ENCODE results near the gene SLCO1B1. TPM values are rescaled to one million over a fixed set of nuclear protein-coding genes. Genes with fewer than 3 reads are reported as not detected.
A peak's percentile ranks its signal among the peaks of the same experiment; 100 is the strongest.

The SLCO1B1 gene
- total RNA-seq, 6 experiments from 2014 or later = 126 to 285 (median 145) TPM

- no peaks in the 10 kb centered on the region for H3K9me3 ChIP-seq
- no peaks in the 10 kb centered on the region for H3K4me1 ChIP-seq
- TF ChIP-seq POLR2A (IDR thresholded peaks at IDR 0.05) (no peak), CTCF (IDR thresholded peaks at IDR 0.05) (no peak)
- H3K4me3 ChIP-seq = no peak overlapping the region
- H3K36me3 ChIP-seq = peaks cover 0 to 17% (median 8%) of the 10 kb centered on the region in 4 donors
- H3K27ac ChIP-seq = no peak overlapping the region
- WGBS (ENCODE audit: insufficient coverage, low coverage, low lambda C conversion rate, missing lambda C conversion rate) = 69% methylated on average over 5 of the region's 5 CpGs
- ATAC-seq = no peak
- intact Hi-C loops (cut with DNase I) = no loop called here
- no peaks in the 10 kb centered on the region for H3K27me3 ChIP-seq
- no peak for DNase-seq
These were observed 103.4 kb downstream of the SLCO1B1 start for GRCh38 chr12:21234395-21234794.

DNA sequence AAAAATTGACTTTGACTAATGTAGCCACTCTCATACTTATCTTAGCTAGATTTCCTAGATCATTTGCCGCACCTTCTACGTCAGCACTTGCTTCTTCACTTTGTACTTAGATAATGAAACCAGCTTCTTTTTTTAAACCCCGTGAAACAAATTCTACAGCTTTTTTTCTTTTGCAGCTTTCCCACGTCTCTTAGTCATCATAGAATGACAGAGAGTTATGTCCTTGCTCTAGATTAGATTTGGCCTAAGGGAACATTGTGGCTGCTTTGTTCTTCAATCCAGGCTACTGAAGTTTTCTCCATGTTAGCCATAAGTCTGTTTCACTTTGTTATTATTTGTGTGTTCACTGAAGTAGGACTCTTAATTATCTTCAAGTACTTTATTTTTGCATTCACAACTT, 108.9 kb downstream of the SLCO1B1 start:
- TF ChIP-seq POLR2A (IDR thresholded peaks at IDR 0.05) = no peak
- no peak for TF ChIP-seq CTCF (IDR thresholded peaks at IDR 0.05)
- DNase-seq (no peak), ATAC-seq (no peak)
- H3K36me3 ChIP-seq = peaks cover 0 to 6% (median 4%) of the 10 kb centered on the region in 4 donors
- WGBS (ENCODE audit: insufficient coverage, low coverage, low lambda C conversion rate, missing lambda C conversion rate) = 63% methylated on average over 4 of the region's 4 CpGs
- peaks cover 0 to 11% (median 0%) of the 10 kb centered on the region in 4 donors for H3K9me3 ChIP-seq
- no peak overlapping the region for H3K27ac ChIP-seq
- H3K27me3 ChIP-seq = no peaks in the 10 kb centered on the region
- H3K4me1 ChIP-seq = no peaks in the 10 kb centered on the region
- intact Hi-C loops (cut with DNase I) = no loop called here
- no peak overlapping the region for H3K4me3 ChIP-seq

DNA sequence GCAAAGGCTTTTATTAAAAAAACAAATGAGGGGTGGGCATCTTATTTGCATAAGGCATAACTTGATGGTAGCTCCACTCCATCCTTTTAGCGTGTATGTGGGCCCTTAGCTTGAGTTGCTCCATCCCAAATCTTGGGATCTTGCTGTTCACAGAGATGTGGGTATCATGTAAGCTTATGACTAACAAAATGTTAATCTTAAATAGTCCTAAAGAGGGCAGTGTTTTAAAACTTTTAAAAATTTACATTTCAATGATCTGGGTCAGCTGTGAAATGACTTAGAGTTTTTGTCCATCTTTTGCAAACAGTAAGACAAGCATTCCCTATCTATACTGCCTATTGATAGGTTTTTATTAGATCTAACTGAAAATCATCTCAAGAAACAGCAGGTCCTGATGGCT, 117.7 kb downstream of the SLCO1B1 start:
- Histone ChIP-seq H3K9me3 (peaks cover 0 to 3% (median 0%) of the 10 kb centered on the region in 4 donors), H3K27ac (no peak overlapping the region), H3K27me3 (no peaks in the 10 kb centered on the region), H3K4me3 (no peak overlapping the region), H3K4me1 (no peaks in the 10 kb centered on the region), H3K36me3 (no peaks in the 10 kb centered on the region)
- ATAC-seq (peak in 3 of 4 donors; percentile 47 to 56 (median 54)), DNase-seq (no peak)
- no peak for TF ChIP-seq POLR2A (IDR thresholded peaks at IDR 0.05)
- intact Hi-C loops (cut with DNase I) = no loop called here
- WGBS (ENCODE audit: insufficient coverage, low coverage, low lambda C conversion rate, missing lambda C conversion rate) = no CpG with 5 or more reads among the region's 1 CpG

DNA sequence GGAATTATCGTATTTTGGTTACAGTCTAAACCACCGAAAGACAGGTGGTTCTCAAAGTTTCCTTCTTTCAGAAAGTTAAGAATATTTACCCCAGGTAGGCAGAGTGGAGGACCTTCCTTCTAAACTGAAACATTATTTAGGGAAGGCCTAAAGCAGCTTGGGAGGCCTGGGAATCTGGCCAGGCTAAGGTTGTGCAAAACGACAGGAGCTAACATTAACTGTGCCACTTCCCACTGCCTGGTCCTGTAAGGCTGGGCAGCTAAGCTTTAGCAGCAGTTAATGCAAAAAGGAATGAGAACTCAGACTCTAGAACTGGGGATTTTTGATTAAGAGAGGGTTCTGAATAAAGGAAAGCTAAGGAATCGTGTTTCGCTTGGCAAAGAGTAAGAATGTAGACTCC, 121.1 kb downstream of the SLCO1B1 start:
- intact Hi-C loops (cut with DNase I) = no loop called here
- no peak for TF ChIP-seq POLR2A (IDR thresholded peaks at IDR 0.05)
- no peaks in the 10 kb centered on the region for H3K9me3 ChIP-seq
- no peaks in the 10 kb centered on the region for H3K27me3 ChIP-seq
- H3K4me3 ChIP-seq = no peak overlapping the region
- no peak overlapping the region for H3K27ac ChIP-seq
- ATAC-seq (peak in 2 of 4 donors; percentile 33 to 48), DNase-seq (no peak)
- H3K36me3 ChIP-seq = no peaks in the 10 kb centered on the region
- WGBS (ENCODE audit: insufficient coverage, low coverage, low lambda C conversion rate, missing lambda C conversion rate) = 77% methylated on average over 5 of the region's 5 CpGs
- H3K4me1 ChIP-seq = peaks cover 0 to 5% (median 0%) of the 10 kb centered on the region in 4 donors

- TF ChIP-seq POLR2A (IDR thresholded peaks at IDR 0.05) (no peak), CTCF (IDR thresholded peaks at IDR 0.05) (no peak)
- Histone ChIP-seq H3K27ac (no peak overlapping the region), H3K9me3 (peaks cover 0 to 5% (median 0%) of the 10 kb centered on the region in 4 donors), H3K27me3 (no peaks in the 10 kb centered on the region), H3K36me3 (no peaks in the 10 kb centered on the region), H3K4me1 (peaks cover 0 to 5% (median 0%) of the 10 kb centered on the region in 4 donors), H3K4me3 (no peak overlapping the region)
- DNase-seq (no peak), ATAC-seq (no peak)
- intact Hi-C loops (cut with DNase I) = no loop called here
- 86% methylated on average over 3 of the region's 3 CpGs for WGBS (ENCODE audit: insufficient coverage, low coverage, low lambda C conversion rate, missing lambda C conversion rate)
These were observed 126.2 kb downstream of the SLCO1B1 start for GRCh38 chr12:21257172-21257571.

DNA sequence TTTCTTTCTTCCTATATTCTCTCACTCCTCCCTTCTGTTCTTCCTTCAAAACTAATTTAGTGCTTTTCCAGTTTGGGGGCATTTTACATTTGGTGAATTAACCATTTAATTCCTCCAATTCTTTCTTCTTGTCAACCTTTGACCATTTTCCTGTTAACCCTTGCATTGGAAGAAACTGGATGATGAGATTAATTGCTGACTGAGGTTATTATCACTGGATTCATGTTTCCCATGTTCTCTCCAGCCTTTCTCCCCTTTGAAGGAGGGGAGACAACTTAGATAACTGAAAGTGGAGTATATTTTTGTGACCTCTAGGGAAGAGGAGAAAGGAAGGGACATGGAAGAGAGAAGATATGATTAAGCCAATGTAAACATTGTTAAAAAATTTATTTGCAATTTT, 133.2 kb downstream of the SLCO1B1 start:
- no peak for DNase-seq
- H3K27ac ChIP-seq = no peak overlapping the region
- H3K4me1 ChIP-seq = no peaks in the 10 kb centered on the region
- TF ChIP-seq POLR2A (IDR thresholded peaks at IDR 0.05) = no peak
- TF ChIP-seq CTCF (IDR thresholded peaks at IDR 0.05) = no peak
- H3K36me3 ChIP-seq = no peaks in the 10 kb centered on the region
- H3K4me3 ChIP-seq = no peak overlapping the region
- peaks cover 0 to 4% (median 0%) of the 10 kb centered on the region in 4 donors for H3K9me3 ChIP-seq
- H3K27me3 ChIP-seq = no peaks in the 10 kb centered on the region
- ATAC-seq = no peak
- intact Hi-C loops (cut with DNase I) = no loop called here
